DLD1 (cell line): ENCODE data around the gene PLCH1.
"Not testable (repeated sequence)": the region's sequence is repeated elsewhere in the genome, so short reads cannot be mapped to it uniquely, and the experiment has no call there.

ENCODE experiments used
- in situ Hi-C: cut with HindIII; loops from 2 replicates; pipeline ENCODE4 v1.10.0; 2017; ENCODE audit warnings: low sequenced_read_pairs

PLCH1 gene

DNA sequence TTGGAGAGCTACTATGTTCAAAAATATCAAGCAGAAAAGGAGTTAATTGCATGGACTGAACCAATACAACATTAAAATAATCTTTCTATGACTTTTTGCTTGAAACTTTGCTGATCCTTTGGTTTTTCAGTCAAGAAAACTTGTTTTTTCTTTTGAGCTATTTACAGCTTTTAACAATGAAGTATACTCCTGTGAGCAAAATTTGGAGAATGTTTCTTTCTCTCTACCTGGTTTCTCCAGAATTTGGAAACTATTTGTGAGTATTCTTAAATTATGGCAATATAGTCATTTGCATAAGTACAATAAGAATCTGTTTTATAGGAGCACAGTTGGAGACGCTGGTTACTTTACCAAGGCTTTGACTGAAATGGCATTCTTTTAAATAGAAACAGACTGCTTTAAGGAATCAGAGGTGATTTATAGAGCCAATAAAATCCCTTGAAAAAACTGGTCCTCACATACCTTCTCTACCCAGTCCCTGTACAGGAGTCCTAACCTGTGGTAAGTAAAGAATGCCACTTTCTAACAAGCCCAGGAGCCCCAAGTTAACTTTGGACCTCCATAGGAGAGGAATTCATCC, 127.4 kb downstream of the PLCH1 start:
- in situ Hi-C loops: no loop called here

DNA sequence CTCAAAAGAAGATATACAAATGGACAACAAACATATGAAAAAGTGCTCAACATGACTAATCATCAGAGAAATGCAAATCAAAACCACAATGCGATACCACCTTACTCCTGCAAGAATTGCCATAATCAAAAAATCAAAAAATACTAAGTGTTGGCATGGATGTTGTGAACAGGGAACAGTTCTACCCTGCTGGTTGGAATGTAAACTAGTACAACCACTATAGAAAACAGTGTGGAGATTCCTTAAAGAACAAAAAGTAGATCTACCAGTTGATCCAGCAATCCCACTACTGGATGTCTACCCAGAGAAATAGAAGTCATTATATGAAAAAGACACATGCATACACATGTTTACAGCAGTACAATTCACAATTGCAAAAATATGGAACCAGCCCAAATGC, 129.7 kb downstream of the PLCH1 start:
- in situ Hi-C loops: not testable (repeated sequence)

DNA sequence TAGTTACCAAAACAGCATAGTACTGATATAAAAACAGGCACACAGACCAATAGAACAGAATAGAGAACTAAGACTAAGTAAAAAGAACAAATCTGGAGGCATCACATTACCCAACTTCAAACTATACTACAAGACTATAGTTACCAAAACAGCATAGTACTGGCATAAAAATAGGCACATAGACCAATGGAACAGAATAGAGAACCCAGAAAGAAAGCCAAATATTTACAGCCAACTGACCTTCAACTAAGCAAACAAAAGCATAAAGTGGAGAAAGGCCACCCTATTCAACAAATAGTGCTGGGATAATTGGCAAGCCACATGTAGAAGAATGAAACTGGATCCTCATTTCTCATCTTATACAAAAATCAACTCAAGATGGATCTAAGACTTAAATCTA, 130.5 kb downstream of the PLCH1 start:
- in situ Hi-C loops: not testable (repeated sequence)

DNA sequence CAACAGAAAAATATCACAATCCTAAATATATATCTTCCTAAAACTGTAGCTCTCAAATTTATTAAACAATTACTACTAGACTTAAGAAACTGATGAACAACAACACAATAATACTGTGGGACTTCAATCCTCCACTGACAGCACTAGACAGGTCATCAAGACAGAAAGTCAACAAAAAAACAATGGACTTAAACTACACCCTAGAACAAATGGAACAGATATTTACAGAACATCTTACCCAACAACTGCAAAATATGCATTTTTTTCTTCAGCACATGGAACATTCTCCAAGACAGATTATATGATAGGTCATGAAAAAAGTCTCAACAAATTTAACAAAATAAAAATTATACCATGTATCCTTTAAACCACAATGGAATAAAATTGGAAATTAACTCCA, 133.4 kb downstream of the PLCH1 start:
- in situ Hi-C loops: no loop called here

DNA sequence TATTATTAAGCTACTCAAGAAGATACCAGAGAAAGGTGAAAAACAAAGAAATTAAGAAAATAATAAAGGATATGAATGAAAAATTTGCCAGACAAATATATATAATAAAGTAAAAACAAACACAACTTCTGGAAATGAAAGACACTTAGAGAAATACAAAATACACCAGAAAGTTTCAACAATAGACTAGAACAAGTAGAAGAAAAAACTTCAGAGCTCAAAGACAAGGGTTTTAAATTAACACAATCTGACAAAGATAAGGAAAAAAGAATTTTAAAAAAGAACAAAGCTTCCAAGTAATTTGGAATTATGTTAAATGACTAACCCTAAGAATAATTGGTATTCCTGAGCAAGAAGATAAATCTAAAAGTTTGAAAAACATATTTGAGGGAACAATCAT, 135.3 kb downstream of the PLCH1 start:
- in situ Hi-C loops: no loop called here

DNA sequence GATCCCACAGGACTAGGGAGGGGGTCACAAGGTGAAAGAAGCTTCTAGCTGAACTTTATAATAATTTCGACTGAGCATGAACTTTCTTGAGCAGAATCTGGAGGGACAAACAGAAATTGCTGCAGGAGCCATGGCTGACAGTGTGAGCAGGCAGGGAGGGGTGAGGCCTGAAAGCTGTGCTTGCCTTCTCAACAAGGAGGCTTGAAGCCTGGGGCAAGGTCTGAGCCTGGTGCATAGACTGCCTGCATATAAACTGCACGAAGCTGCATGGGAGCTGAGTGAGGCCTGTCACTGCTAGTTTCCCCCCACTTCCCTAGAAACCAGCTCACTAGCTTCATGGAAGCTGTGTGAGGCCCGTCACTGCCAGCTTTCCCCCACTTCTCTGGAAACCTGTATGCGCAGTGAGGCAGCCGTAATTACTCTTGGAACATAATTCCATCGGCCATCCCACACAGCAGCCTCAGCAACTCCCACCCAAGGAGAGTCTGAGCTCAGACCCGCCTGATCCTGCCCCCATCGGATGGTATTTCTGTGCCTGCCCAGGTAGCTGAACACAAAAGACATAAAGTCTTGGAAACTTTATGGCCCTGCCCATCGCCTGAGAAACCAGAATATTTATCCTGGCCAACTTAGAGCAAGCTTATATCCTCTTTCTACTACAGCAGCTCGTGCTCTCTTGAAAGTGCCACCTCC, 136.5 kb downstream of the PLCH1 start:
- in situ Hi-C loops: no loop called here

DNA sequence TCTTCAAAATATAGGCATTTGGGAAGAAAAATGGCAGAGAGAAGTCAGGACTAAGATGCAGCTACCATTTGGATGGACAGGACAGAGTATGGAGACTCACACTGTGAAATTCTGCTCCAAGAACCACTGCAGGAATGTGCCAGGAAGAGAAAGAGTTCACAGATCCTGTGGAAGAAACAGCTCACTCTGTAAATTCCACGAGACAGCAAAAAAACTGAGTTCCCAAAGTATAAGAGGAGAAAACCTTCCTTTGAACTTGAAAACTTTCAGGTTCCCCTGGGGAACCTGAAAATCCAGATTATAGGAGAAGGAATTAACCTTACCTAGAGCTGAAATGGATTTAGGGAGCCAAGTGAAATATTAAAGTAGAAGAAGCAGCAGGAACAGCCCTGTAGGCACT, 137.1 kb downstream of the PLCH1 start:
- in situ Hi-C loops: no loop called here

DNA sequence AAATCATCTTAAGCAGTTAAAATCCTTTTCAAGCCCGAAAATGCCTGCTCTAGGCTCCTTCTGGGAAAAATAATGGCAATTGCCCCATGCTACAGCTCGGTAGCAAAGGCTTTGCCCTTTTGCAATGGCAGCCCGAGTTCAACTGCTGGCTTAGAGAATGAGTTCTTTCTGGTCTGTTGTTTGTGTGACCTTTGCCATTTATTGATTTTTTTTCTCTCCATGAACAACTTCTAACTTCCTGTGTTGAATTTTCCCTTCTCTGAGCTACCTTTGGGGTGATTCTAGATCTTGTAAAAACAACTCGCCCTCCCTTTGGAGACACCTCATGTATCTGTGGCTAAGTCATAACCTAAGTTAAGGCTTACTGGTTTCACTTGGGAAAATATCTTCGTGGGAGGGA, 139.3 kb downstream of the PLCH1 start:
- in situ Hi-C loops: no loop called here

DNA sequence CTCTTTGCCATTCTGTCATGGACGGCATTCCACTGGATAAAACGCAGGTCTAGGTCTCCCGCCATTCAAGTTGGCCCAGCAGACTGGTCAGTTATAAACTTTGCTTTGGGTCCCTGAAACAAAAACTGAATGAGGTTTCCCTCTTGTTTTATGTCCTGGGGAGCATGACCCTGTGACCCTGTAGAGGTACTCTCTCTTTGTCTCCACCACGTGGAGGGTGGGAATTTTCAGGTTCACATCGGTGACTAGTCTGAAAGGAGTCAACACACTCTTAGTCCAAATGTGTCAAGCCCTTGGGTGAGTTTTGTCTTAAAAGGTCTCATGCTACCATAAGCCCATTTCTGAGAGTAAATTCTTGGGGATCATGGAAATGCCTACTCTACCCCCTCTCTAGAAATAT, 139.9 kb downstream of the PLCH1 start:
- in situ Hi-C loops: no loop called here

DNA sequence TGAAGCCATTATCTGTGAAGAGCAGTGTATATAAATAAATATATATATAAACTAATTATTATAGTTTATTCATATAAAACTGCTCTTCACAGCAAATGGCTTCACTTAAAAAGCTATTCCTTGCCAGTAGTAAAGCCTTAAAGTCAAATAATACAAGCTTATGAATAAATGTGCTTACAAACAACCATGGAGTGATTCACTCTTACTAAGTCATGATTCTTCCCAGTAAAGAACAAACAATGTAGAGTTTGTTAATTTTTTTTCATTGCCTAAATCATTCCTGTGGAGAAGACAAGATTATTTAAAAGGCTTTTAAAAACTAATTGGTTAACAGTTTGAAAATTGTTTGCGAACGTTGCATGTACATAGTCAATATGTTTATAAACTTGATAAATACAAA, 140.7 kb downstream of the PLCH1 start:
- in situ Hi-C loops: no loop called here

DNA sequence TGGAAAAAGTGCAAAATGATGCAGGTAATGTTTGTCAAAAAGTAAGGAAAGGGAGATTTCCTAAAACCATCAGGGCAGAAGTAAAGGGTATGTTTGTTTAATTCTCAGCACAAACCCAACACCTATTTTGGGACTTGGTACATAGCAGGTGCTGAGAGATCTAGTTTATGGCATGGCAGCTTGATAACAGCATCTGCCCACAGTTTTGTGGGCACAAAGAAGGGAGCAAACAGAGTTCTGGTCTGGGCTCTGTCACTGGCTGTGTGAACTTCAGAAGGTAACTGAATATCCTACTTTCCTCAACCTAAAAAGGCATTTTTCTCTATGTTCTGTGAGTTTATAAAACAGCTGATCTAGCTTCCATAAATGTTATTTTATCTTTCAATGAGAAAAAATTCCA, 141.6 kb downstream of the PLCH1 start:
- in situ Hi-C loops: no loop called here

DNA sequence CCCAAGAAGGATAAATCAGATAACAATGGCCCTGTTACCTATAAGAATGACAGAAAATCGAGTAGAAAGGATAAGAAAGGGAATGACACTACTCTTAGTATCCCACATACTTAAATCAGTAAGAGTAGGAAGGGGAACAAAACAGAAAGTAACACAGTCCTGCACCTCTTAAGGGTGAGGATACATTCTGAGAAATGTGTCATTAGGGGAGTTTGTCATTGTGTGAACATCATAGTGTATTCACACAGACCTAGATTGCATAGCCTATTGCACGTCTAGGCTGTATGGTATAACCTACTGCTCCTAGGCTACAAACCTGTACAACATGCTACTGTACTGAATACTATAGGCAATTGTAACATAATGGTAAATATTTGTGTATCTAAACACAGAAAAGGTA, 142.6 kb downstream of the PLCH1 start:
- in situ Hi-C loops: no loop called here

DNA sequence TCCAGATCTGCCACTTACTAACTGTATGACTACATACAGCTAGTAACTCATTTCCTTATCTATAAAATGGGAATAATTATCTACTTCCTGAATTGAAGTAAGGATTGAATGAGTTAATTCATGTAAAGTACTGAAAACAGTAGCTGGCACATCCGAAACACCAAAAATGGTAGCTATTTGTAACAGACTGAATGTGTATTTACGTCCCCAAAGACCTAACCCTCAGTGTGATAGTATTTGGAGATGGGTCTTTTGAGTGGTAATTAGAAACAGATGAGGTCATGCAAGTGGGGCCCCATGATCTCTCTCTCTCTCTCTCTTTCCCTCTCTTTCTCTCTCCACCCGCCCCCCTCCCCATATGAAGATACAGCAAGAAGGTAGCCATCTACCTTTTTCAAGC, 146.2 kb downstream of the PLCH1 start:
- in situ Hi-C loops: no loop called here

DNA sequence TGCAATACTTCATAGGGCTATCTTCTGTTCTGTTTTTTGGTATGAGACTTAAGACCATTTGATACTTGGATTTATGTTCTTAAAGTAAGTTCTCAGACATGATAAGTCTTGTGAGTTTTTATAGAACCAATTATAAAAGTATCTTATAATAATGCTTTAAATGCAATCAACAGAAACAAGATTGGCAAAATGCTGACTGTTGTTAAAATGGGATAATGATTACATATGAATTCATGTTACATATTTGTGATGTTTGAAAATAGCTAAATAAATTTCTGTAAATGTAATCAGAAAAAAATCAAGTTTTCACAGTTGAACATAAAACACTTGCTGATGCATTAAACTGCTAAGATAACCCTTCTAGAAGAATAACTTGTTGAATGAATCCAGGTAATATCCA, 148.3 kb downstream of the PLCH1 start:
- in situ Hi-C loops: no loop called here

DNA sequence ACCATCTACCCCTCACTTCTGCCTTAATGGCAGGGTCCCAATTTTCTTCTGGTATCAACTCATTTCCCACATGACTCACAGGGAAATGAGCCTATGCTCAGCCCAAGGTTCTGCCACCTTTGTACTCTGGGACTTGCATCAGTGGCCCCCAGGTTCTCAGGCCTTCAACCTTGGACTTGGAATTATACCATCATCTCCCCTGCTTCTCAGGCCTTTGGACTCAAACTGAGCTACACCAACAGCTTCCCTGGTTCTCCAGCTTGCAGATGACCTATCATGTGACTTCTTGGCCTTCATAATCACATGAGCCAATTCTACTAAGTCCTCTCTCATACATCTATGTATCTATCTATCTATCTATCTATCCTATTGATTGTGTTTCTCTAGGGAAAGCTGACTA, 149.5 kb downstream of the PLCH1 start:
- in situ Hi-C loops: no loop called here

DNA sequence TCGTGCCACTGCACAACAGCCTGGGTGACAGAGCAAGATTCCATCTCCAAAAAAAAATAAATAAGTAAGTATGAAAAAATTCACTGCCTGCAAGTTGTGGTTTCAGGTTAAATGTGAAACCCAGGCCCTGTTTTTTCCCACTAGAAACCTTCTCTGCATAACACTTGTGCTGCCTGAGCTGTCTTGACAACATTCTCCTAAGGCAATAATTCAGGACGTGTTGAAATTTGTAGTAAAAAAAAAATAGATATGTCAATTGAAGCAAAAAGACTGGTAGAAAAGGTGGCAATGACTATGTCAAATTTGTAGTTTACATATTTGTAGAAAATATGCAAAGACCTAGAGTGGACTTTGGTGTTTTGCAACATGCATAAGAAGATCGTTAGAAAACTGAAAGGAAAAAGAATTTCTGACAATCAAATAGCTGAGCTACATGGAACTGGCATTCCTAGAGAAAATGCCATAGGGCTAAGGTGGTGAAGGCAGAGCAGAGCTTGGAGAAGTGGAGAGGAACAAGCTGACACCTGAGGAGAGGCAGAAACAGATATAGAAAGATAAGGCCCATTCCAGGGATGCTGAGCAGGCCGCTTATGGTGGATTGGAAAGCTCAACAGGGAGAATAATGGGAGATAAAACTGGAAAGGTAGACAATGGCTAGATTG, 150.2 kb downstream of the PLCH1 start:
- in situ Hi-C loops: no loop called here

DNA sequence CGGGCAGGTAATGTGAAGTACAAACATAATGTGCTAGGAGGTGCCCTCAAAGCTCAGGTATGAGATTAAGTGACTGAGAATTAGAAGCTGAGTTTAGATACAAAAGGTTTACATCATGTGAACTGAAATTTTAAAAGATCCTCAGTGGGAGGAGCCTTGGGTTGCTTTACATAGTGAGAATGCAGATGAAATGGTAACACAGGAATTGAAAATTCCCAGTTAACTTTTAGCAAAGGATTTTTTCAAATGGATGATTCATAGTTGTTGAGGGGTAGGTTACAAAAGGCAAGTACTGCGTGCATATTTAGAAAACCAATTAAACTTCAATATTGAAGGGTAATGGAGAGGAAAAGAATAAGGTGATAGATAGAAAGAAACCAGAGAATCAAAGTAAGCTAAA, 157.3 kb downstream of the PLCH1 start:
- in situ Hi-C loops: no loop called here

DNA sequence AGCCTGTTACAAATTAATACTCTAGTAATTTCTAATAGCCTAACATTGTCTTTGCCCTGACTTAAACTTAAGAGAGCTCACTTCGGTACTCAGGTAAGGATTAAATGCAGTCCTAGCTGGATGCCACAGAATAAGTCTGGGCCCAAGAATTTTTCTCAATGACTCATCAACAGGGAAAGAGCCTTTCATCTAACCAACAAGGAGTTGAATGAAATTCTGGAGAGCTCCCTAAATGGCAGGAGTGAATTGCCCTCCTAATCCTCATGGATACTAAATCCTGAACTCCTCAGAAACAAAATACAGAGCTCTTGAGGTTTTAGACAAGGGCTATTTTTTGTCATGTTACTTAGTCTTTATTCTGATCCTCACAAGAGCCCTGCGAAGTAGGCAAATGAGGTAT, 159.5 kb downstream of the PLCH1 start:
- in situ Hi-C loops: no loop called here

DNA sequence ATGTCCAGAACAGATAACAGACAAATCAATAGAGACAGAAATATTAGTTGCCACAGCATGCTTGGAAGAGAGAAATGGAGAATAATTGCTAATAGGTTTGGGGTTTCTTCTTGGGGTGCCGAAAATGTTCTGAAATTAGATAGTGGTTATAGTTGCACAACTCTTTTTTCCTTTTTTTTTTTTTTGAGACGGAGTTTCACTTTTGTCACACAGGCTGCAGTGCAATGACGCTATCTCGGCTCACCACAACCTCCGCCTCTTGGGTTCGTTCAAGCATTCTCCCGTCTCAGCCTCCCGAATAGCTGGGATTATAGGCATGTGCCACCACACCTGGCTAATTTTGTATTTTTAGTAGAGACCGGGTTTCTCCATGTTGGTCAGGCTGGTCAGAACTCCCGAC, 163.3 kb downstream of the PLCH1 start:
- in situ Hi-C loops: no loop called here

DNA sequence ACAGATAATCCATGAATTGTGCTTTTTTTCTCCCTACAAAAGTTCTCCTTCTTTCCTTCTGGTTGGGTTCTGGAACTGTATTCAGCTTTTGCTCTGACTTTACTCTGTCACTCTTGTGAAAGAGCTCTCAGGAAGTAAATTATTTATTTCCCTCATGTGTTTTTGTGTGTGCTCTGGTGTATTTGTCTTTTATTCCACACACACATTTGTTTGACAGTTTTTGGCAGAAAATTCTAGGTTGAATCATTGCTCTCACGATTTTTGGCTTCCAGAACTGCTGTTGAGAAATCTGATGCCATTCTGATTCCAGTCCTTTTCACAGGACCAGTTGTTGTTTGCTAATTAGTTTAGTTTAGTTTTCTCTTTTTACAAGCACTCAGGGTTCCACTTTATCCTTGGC, 172.8 kb downstream of the PLCH1 start:
- in situ Hi-C loops: no loop called here

DNA sequence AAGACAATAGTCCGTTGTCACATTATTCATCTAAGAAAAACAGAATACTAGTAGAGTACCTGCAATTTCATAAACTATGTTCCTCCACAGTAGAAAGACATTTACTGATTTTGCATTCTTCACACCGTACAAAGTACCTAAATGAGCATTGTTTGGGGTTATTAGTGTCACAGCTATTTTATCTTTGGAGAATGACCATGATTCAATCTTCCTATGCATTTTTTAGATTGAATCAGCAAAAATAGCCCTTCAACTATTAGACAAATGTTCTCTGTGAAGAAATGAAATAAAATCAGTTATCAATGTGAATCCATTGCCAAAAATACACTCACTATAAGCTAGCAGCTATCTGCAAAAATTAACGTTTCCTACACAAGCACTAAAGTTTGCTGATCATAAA, 176.6 kb downstream of the PLCH1 start:
- in situ Hi-C loops: no loop called here

DNA sequence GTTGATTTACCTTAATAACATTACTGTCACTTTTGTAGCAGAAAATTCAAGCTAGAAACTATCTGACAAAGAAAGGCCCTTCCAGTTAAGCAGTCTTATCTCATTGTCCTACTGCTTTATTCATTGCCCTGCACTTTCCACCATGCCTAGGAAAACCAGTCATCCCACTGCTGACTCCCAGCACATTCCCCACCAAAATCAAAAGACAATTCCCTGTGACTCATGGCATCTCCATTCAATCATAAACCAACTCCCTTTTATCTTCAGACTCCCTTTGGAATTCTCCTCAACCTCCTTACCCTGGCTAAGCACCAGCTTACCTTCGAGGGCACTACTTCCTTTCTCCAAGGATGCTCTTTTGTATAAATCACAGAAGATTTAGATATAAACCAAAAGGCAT, 184.3 kb downstream of the PLCH1 start:
- in situ Hi-C loops: no loop called here

DNA sequence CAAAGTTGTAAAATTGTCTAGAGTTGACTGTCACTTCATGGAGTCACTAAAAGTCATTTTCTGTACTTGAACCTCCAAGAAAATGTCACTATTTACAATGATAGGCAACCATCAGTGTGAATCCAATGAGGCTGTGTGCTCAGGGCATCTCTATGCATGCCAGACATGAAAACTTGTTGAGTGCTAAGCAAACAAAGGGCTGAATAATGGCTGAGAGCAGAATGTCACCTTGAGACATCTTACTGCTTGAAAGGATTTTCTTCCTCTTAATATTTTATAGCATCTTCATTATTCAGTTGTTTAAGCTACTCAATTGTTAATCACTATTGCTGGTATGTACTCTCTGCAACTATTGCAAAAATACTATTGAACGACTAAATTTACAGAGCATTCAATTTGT, 184.7 kb downstream of the PLCH1 start:
- in situ Hi-C loops: no loop called here
